ENCODE measurements around the gene NRAP.

GRCh38 chr10:113693348-113693747, 29.5 kb upstream of the NRAP start:
- TF ChIP-seq CTCF (IDR thresholded peaks at IDR 0.05) (no peak), EZH2phosphoT487 (IDR thresholded peaks at IDR 0.05) (no peak), EZH2 (IDR thresholded peaks at IDR 0.05) (no peak)
